Large intestine (tissue), 3 donors: ENCODE measurements around the gene PHF10. TPM values are rescaled to one million over a fixed set of nuclear protein-coding genes. Genes with fewer than 3 reads are reported as not detected.
"Not testable (repeated sequence)": the region's sequence is repeated elsewhere in the genome, so short reads cannot be mapped to it uniquely, and the experiment has no call there.

ENCODE experiments used
- DNase-seq, 2 donors: peaks; one replicate each; pipeline versions ENCODE4 v3.0.0 to v3.0.0-alpha.2; 2013
- H3K27ac ChIP-seq: one replicate; pipeline ENCODE4 v1.5.1; 2013; ENCODE audit warnings: low read length
- H3K27me3 ChIP-seq: 2 replicates; pipeline ENCODE4 v1.6.1; 2013; ENCODE audit warnings: low read length; ENCODE audit not compliant: control insufficient read depth, insufficient read depth
- H3K36me3 ChIP-seq: 2 replicates; pipeline ENCODE4 v1.6.1; 2013; ENCODE audit warnings: low read length; ENCODE audit not compliant: control insufficient read depth, insufficient read depth
- H3K4me1 ChIP-seq: one replicate; pipeline ENCODE4 v1.6.1; 2013; ENCODE audit warnings: low read length; ENCODE audit not compliant: control insufficient read depth, insufficient read depth
- H3K4me3 ChIP-seq: one replicate; pipeline ENCODE4 v1.5.1; 2013; ENCODE audit warnings: low read length
- H3K9me3 ChIP-seq: one replicate; pipeline ENCODE4 v1.6.1; 2013; ENCODE audit warnings: mild to moderate bottlenecking, low read depth, low read length, moderate library complexity; ENCODE audit not compliant: control insufficient read depth
- WGBS: methylation state at CpG from one replicate; pipeline ENCODE4 v1.1.5; 2013; ENCODE audit warnings: low lambda C conversion rate; ENCODE audit not compliant: insufficient coverage; 5-methylcytosine and 5-hydroxymethylcytosine counted together
- polyA plus RNA-seq: library from polyadenylated mRNA; unstranded; fragments of 120-200 nt; gene quantifications from one replicate; pipeline ENCODE4 v1.2.1, GENCODE V29; 2013

Gene PHF10
- polyA plus RNA-seq, 1 donor, result 85.1 TPM

DNA sequence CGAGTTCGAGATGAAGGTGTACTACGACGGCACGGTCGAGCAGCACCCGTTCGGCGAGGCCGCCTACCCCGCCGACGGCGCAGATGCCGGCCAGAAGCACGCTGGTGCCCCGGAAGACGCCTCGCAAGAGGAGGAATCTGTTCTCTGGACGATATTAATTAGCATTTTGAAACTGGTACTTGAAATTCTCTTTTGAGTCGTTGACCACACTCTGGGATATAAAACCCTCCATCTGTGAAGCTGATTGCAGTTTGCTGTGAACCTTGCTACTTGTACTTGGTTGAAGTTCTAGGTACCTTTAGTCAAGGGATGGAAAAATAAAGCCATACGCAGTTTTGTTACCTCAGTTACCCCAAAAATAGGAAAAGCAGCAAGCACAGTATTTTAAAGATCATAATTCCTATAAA lies 21.5 kb downstream of the PHF10 start:
- no peak for DNase-seq
- no CpG with 5 or more reads among the region's 22 CpGs for WGBS
- Histone ChIP-seq H3K4me1 (peaks cover 19% of the 10 kb centered on the region), H3K27ac (peak overlapping the region; percentile 96), H3K27me3 (no peaks in the 10 kb centered on the region), H3K36me3 (peaks cover 12% of the 10 kb centered on the region), H3K9me3 (peaks cover 4% of the 10 kb centered on the region), H3K4me3 (peak overlapping the region; percentile 92)

DNA sequence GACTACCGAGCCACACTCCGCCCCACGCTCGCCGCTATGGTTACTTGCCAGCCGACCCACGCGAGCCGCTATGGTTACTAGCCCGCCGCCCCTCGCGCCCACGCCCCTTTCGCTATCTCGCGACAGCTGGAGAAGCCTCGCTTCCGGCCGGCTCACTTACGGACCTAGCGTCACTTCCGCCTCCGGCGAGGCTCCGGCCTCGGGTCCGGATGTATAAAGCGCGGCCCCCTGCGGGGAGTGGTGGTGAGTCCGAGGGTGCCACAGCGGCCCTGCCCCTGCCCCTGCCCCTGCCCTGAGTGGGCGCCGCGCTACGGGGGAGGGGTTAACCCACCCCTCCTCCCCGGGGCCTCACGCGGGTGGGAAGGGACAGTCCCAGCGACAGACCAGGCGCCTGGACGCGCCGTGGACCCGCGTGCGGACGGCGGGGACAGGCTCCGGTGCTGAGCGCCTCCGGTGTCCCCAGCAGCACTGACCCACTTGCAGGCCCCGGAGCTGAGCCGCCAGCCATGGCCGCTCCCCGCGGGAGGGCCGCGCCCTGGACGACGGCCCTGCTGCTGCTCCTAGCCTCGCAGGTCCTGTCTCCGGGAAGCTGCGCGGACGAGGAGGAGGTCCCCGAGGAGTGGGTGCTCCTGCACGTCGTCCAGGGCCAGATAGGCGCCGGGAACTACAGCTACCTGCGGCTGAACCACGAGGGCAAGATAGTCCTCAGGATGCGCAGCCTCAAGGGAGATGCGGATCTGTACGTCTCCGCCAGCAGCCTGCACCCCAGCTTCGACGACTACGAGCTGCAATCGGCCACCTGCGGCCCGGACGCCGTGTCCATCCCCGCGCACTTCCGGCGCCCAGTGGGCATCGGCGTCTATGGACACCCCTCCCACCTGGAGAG lies 22.1 kb downstream of the PHF10 start, which contains the start of the genes C6orf120 and WDR27:
TSS of gene C6orf120 (plus strand) at position 173 of the 886 bp plus-strand sequence. CDS start at position 507, 334 bp downstream.
TSS of gene WDR27 (minus strand) at position 76 of the 886 bp plus-strand sequence. CDS start 13,024 bp downstream, outside the sequence.
- Histone ChIP-seq H3K4me3 (peak within 1 kb of the TSS; percentile 92), H3K36me3 (peaks cover 12% of the 10 kb centered on the region), H3K27ac (peak within 1 kb of the TSS; percentile 96), H3K4me1 (peaks cover 19% of the 10 kb centered on the region), H3K9me3 (peaks cover 4% of the 10 kb centered on the region), H3K27me3 (no peaks in the 10 kb centered on the region)
- peak; percentile 97 for DNase-seq
- WGBS, result no CpG with 5 or more reads among the region's 92 CpGs

DNA sequence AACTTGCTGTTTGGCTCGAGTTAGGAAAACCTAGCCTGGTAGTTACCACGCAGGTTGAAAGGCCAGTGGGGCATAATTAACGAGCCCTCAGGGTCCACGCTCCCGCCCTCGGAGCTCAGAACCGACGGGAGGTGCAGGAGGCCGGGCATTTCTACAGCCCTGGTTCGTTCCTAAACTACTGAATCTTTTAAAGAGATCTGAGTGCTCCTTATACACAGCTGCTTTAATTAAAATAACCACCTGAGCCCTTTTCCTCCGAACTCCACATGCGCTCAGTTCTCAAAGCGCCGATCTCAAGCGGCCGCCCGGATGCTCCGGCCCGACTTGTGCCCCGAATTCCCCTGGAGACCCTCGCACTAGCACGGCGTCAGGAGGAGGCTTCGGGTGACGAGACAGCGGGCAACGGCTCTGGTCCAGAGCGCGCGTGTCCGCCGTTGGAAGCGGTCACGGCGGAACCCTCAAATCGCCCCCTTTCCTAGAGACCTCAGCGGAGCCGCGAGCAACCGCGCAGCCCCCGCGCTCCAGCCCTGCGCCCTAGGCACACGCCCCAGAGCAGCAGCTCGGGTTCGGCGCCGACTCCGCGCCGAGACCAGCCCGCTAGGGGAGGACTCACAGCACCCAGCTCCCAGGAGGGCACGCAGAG lies 22.9 kb downstream of the PHF10 start:
- Histone ChIP-seq H3K36me3 (peaks cover 13% of the 10 kb centered on the region), H3K27ac (peak overlapping the region; percentile 96), H3K27me3 (no peaks in the 10 kb centered on the region), H3K4me3 (peak overlapping the region; percentile 92), H3K4me1 (peaks cover 19% of the 10 kb centered on the region), H3K9me3 (peaks cover 4% of the 10 kb centered on the region)
- no CpG with 5 or more reads among the region's 54 CpGs for WGBS
- DNase-seq, result no peak

DNA sequence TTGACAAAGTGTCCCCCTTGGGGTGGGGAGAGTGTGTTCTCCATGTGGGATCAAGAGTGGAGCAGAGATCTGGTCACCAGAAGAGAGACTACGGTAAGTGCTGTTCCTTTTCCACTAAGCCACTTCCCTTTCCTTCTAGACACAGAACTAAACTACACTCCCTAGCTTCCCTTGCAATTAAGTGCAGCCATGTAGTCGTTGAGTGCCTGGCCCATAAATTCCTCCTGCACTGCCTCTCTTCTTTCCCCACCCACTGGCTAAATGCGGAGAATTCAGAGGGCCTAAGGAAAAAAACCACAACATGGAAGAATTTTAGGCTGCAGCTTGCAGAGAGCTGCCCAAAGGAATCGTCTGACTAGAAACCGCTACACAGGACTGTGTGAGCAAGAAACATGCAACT lies 24.0 kb downstream of the PHF10 start:
- peaks cover 8% of the 10 kb centered on the region for H3K9me3 ChIP-seq
- H3K4me1 ChIP-seq, result peaks cover 19% of the 10 kb centered on the region
- peak in 1 of 2 donors; percentile 47 for DNase-seq
- WGBS, result no CpG with 5 or more reads among the region's 5 CpGs
- H3K27me3 ChIP-seq, result no peaks in the 10 kb centered on the region
- peak overlapping the region; percentile 10 for H3K4me3 ChIP-seq
- no peak overlapping the region for H3K27ac ChIP-seq
- H3K36me3 ChIP-seq, result peaks cover 13% of the 10 kb centered on the region

DNA sequence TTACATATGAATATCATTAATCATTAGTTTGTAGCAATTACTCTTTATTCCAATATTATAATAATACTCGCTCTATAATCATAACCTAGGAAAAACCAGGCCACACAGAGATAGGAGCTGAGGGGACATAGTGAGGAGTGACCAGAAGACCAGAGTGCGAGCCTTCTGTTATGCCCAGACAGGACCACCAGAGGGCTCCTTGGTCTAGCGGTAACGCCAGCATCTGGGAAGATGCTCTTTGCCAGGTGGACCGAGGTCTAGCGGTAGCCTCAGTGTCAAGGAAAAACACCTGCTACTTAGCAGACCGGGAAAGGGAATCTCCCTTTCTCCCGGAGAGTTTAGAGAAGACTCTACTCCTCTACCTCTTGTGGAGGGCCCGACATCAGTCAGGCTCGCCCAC lies 27.2 kb downstream of the PHF10 start:
- not testable (repeated sequence) for H3K27ac ChIP-seq
- WGBS, result no CpG with 5 or more reads among the region's 10 CpGs

DNA sequence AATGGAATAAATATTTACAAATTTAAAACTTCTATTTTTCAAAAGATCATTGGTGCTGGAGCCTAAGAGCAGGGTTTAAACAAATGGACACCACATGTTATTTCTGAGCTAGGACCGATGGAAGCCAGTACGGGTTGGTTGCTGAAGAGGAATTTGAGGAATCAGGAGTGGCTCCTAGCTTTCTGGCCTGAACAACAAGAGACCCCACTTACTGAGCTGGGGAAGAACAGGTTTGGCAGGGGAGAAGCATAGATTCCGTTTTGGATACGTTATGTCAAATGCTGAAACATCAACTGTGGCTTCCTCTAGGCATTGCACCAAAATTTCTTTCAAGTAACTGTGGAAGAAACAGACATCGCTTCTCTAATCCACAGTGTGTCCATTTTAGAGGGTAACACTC lies 29.2 kb downstream of the PHF10 start:
- H3K4me3 ChIP-seq, result no peak overlapping the region
- H3K27ac ChIP-seq, result no peak overlapping the region
- no peak for DNase-seq
- WGBS, result 87% methylated on average over 3 of the region's 5 CpGs
- H3K36me3 ChIP-seq, result peaks cover 14% of the 10 kb centered on the region
- peaks cover 16% of the 10 kb centered on the region for H3K9me3 ChIP-seq
- H3K4me1 ChIP-seq, result peaks cover 3% of the 10 kb centered on the region
- no peaks in the 10 kb centered on the region for H3K27me3 ChIP-seq

More for the DNA sequence above, 27.2 kb downstream of the PHF10 start:
- not testable (repeated sequence) for H3K4me1 ChIP-seq, H3K4me3 ChIP-seq, H3K27me3 ChIP-seq, DNase-seq, H3K9me3 ChIP-seq
- H3K36me3 ChIP-seq, result peaks cover 10% of the 10 kb centered on the region

DNA sequence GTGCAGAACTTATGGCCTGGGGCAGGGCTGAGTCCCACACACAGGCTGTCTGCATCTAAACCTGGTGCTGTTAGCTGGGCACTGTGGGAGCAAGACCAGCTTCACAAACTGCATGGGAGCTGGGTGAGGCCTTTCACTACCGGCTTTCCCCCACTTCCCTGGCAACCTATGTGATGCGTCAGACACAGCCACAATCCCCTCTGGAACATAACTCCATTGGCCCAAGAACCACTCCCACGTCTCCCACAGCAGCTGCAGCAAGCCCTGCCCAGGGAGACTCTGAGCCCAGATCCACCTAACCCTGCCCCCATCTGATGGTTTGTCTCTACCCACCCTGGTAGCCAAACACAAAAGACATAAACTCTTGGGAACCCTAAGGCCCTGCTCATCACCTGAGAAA lies 31.8 kb downstream of the PHF10 start:
- no peaks in the 10 kb centered on the region for H3K4me1 ChIP-seq

DNA sequence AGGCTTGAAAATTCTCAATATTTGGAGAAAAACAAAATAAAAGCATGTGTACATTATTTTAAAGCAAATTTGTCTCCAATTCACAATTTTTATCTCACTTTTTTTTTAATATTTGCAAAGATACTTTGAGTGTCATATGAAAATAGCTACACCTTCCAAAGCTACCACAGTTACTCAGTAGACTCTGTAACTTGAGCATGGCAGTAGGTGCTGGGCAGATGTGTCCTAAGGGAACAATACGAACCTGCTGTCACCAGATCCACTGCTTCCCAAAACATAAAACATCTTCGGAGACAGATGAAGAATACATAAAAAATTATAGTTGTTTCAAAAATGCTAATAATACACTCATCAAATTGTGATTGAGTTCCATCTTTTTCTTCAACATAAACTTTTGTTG lies 33.0 kb downstream of the PHF10 start:
- no peaks in the 10 kb centered on the region for H3K4me1 ChIP-seq
- DNase-seq, result no peak
- no peak overlapping the region for H3K27ac ChIP-seq
- H3K4me3 ChIP-seq, result no peak overlapping the region
- 100% methylated on average over 1 of the region's 2 CpGs for WGBS
- peaks cover 23% of the 10 kb centered on the region for H3K9me3 ChIP-seq
- H3K27me3 ChIP-seq, result no peaks in the 10 kb centered on the region
- H3K36me3 ChIP-seq, result peaks cover 31% of the 10 kb centered on the region

More for the DNA sequence above, 31.8 kb downstream of the PHF10 start:
- H3K9me3 ChIP-seq, result peaks cover 20% of the 10 kb centered on the region
- WGBS, result 100% methylated on average over 1 of the region's 3 CpGs
- H3K27me3 ChIP-seq, result no peaks in the 10 kb centered on the region
- no peak for DNase-seq
- H3K27ac ChIP-seq, result no peak overlapping the region
- no peak overlapping the region for H3K4me3 ChIP-seq
- peaks cover 28% of the 10 kb centered on the region for H3K36me3 ChIP-seq

DNA sequence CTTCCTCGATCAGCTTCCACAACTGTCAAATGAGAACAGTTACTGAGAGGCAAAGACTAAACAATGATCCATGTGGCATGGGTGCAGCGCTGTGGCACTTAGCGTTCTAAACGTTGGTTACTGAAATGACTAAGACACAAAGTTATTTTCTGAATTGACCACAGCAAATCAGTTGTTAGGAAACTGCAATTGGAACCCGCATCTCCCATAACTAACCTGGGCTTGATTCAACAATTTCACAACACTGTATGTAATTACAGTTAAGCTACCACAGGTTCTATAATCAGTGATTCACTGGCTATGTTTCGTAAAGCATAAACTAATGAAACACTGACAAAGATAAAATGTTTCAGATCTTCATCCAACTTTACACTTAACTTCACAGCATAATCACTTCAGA lies 35.0 kb downstream of the PHF10 start:
- no peak overlapping the region for H3K4me3 ChIP-seq
- no CpG with 5 or more reads among the region's 6 CpGs for WGBS
- no peak overlapping the region for H3K27ac ChIP-seq
- no peaks in the 10 kb centered on the region for H3K4me1 ChIP-seq
- DNase-seq, result no peak
- H3K27me3 ChIP-seq, result no peaks in the 10 kb centered on the region
- peaks cover 34% of the 10 kb centered on the region for H3K9me3 ChIP-seq
- peaks cover 36% of the 10 kb centered on the region for H3K36me3 ChIP-seq

DNA sequence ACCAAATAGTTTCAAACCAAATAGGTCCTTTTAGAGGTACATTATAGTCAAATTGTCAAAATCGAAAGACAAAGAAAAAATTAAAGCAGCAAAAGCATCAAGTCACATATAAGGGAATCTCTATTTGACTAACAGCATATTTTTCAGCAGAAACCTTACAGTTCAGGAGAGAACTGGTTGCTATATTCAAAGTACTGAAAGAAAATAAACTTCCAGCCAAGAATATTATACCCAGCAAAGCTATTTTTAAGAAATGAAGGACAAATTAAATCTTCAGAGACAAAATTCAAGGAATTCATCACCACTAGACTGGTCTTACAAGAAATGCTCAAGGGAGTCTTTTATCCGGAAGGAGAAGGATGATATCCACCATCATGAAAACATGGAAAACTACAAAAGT lies 38.4 kb downstream of the PHF10 start:
- Histone ChIP-seq H3K4me3 (no peak overlapping the region), H3K27ac (no peak overlapping the region), H3K36me3 (peaks cover 42% of the 10 kb centered on the region), H3K4me1 (no peaks in the 10 kb centered on the region), H3K27me3 (no peaks in the 10 kb centered on the region), H3K9me3 (peaks cover 28% of the 10 kb centered on the region)
- 88% methylated on average over 1 of the region's 2 CpGs for WGBS
- no peak for DNase-seq
